ENCODE results near the gene SLU7. TPM values are rescaled to one million over a fixed set of nuclear protein-coding genes. Genes with fewer than 3 reads are reported as not detected.

Gene SLU7
- polyA plus RNA-seq, 1 donor from 2014 or later, result 82.2 TPM

- TF ChIP-seq SMC3 (conservative IDR thresholded peaks at IDR 0.05; ENCODE audit: poor library complexity), result no peak
- TF ChIP-seq TAF1 (IDR thresholded peaks at IDR 0.05; ENCODE audit: low read depth), result no peak
- no peak for TF ChIP-seq EZH2 (IDR thresholded peaks at IDR 0.05; ENCODE audit: borderline replicate concordance, insufficient read depth, low read length, poor library complexity, severe bottlenecking)
- TF ChIP-seq RAD21 (conservative IDR thresholded peaks at IDR 0.05), result no peak
- no peak for TF ChIP-seq CTCF (IDR thresholded peaks at IDR 0.05; ENCODE audit: poor library complexity, severe bottlenecking)
- no peak for TF ChIP-seq EP300 (conservative IDR thresholded peaks at IDR 0.05; ENCODE audit: poor library complexity, severe bottlenecking)
- TF ChIP-seq MXI1 (conservative IDR thresholded peaks at IDR 0.05; ENCODE audit: poor library complexity, severe bottlenecking), result no peak
- no peak for TF ChIP-seq POLR2AphosphoS5 (IDR thresholded peaks at IDR 0.05)
- no peak for TF ChIP-seq REST (IDR thresholded peaks at IDR 0.05; ENCODE audit: borderline replicate concordance)
These were observed 38.4 kb upstream of the SLU7 start for GRCh38 chr5:160457252-160457651.

DNA sequence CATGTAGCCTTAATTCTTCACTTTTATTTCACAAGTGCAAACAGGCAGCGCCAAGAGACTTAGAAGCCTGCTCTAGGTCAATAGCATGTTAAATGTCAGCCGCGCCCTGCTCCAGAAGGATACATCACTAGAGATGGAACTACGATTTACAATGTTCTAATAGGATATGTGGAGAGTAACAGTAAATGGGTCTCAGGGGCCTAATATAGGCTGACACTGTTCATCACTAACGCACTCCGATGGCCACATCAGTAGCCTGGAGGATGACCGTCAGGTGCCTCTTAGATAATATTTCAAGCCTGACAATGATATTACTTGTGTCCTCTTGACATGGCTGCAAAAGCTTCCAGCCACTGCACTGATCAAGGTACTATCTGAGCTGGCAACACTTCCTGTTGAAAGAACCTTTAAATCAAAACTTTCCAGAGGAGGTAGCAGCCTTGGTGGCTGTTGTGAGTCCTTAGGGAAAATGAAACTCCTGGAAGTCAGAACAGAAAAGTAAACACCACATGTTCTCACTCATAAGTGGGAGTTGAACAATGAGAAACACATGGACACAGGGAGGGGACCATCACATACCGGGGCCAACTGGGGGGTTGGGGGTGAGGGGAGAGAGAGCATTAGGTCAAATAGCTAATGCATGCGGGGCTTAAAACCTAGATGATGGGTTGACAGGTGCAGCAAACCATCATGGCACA, 37.7 kb upstream of the SLU7 start:
- no peak overlapping the region for H3K27ac ChIP-seq (ENCODE audit: low read length)
- TF ChIP-seq SMC3 (conservative IDR thresholded peaks at IDR 0.05; ENCODE audit: poor library complexity) (no peak), REST (IDR thresholded peaks at IDR 0.05; ENCODE audit: borderline replicate concordance) (no peak), CTCF (IDR thresholded peaks at IDR 0.05; ENCODE audit: poor library complexity, severe bottlenecking) (no peak), TAF1 (IDR thresholded peaks at IDR 0.05; ENCODE audit: low read depth) (no peak)
- no peaks in the 10 kb centered on the region for H3K79me2 ChIP-seq (replicated peaks; ENCODE audit: insufficient read depth, low read length)
- no peaks in the 10 kb centered on the region for H3F3A ChIP-seq (ENCODE audit: insufficient read depth, low read length, poor library complexity, severe bottlenecking)
- no peak overlapping the region for H3K9ac ChIP-seq (ENCODE audit: low read length)
- no peaks in the 10 kb centered on the region for H3K27me3 ChIP-seq (ENCODE audit: insufficient read depth, low read depth, low read length)
- no peak overlapping the region for H3K4me2 ChIP-seq (ENCODE audit: low read length)
- H2AFZ ChIP-seq (ENCODE audit: low read depth, low read length), result no peak overlapping the region
- H3K9me3 ChIP-seq (ENCODE audit: low read length), result peaks cover 4% of the 10 kb centered on the region
- no peaks in the 10 kb centered on the region for H4K20me1 ChIP-seq (ENCODE audit: insufficient read depth)
- no peaks in the 10 kb centered on the region for H3K36me3 ChIP-seq (ENCODE audit: insufficient read depth, low read length)
- no peaks in the 10 kb centered on the region for H3K9me2 ChIP-seq (ENCODE audit: insufficient read depth, low read length)
- H3K4me3 ChIP-seq (ENCODE audit: low read length), result no peak overlapping the region

More at GRCh38 chr5:160457252-160457651, 38.4 kb upstream of the SLU7 start:
- H3K9me3 ChIP-seq (ENCODE audit: low read length), result peaks cover 4% of the 10 kb centered on the region
- H3K36me3 ChIP-seq (ENCODE audit: insufficient read depth, low read length), result no peaks in the 10 kb centered on the region
- no peak overlapping the region for H3K4me2 ChIP-seq (ENCODE audit: low read length)
- no peak overlapping the region for H3K4me3 ChIP-seq (ENCODE audit: low read length)
- no peak overlapping the region for H3K9ac ChIP-seq (ENCODE audit: low read length)
- H3K9me2 ChIP-seq (ENCODE audit: insufficient read depth, low read length), result no peaks in the 10 kb centered on the region
- no peaks in the 10 kb centered on the region for H3F3A ChIP-seq (ENCODE audit: insufficient read depth, low read length, poor library complexity, severe bottlenecking)
- no peaks in the 10 kb centered on the region for H4K20me1 ChIP-seq (ENCODE audit: insufficient read depth)
- no peak overlapping the region for H2AFZ ChIP-seq (ENCODE audit: low read depth, low read length)
- no peak overlapping the region for H3K27ac ChIP-seq (ENCODE audit: low read length)
- H3K79me2 ChIP-seq (replicated peaks; ENCODE audit: insufficient read depth, low read length), result no peaks in the 10 kb centered on the region
- no peaks in the 10 kb centered on the region for H3K27me3 ChIP-seq (ENCODE audit: insufficient read depth, low read depth, low read length)
